Nephron progenitor cell (in vitro differentiated cells): ENCODE results near the gene RNASEH1.

Experiments used
- DNase-seq: peaks from one replicate; pipeline ENCODE4 v3.0.0; 2021
- H3K27ac Mint-ChIP-seq: 2 replicates; pipeline ENCODE4 v1.8.0; 2021; ENCODE audit warnings: mild to moderate bottlenecking, moderate library complexity, mixed read lengths
- H3K27me3 Mint-ChIP-seq: 2 replicates; pipeline ENCODE4 v1.8.0; 2021; ENCODE audit warnings: mild to moderate bottlenecking, low read depth, mixed read lengths; ENCODE audit not compliant: poor library complexity
- H3K36me3 Mint-ChIP-seq: 2 replicates; pipeline ENCODE4 v1.8.0; 2021; ENCODE audit warnings: low read depth, mixed read lengths
- H3K4me1 Mint-ChIP-seq: 2 replicates; pipeline ENCODE4 v1.8.0; 2021; ENCODE audit warnings: mixed read lengths
- H3K4me3 Mint-ChIP-seq: 2 replicates; pipeline ENCODE4 v1.8.0; 2021; ENCODE audit warnings: mild to moderate bottlenecking, moderate library complexity, mixed read lengths
- H3K9me3 Mint-ChIP-seq: 2 replicates; pipeline ENCODE4 v1.8.0; 2021; ENCODE audit warnings: mild to moderate bottlenecking, moderate library complexity, mixed read lengths
- TF ChIP-seq, protein P1 (sequence below): fragments of 200-600 bp; sonication (generic); IDR thresholded peaks from 2 replicates; pipeline ENCODE4 v1.5.0; 2021; ENCODE audit warnings: antibody characterized with exemption

Gene RNASEH1, protein sequence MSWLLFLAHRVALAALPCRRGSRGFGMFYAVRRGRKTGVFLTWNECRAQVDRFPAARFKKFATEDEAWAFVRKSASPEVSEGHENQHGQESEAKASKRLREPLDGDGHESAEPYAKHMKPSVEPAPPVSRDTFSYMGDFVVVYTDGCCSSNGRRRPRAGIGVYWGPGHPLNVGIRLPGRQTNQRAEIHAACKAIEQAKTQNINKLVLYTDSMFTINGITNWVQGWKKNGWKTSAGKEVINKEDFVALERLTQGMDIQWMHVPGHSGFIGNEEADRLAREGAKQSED

DNA sequence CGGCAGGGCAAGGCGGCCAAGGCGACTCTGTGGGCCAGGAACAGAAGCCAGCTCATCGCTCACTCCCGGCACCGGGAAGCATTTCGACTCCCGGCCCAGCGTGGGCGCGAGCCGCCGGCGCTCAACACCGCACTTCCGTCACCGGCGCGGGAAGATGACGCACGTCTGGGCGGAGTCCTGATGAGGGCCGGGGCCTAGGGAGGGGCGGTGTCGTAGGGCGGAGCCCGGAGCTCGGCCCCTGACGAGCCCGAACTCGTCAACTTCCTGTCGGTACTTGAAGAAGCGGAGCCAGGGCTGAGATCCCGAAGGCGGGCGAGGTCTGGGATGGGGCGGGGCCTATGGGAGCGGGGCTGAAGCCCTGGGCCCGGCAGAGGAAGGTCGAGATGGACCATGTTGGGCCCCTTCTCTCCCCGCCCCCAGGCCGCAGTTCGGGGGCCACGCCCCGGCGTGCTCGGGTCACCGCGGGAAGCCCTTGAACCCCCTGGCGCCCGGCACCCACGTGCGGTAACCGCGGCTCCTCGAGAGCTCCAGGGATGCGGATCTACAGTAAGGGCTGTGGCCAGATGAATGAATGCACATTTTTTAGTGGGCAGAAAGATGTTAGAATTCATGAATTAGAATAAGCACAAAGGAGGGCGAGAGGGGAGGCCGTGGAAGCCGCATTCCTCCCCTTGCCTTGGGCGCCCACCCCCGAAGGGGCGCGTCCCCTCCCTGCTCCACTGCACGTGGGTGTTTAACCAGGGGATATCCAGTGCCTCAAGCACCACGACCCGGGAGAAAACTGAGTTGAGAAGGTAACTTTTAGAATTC is at the start of gene RNASEH1:
RNASEH1 (minus strand) TSS at position 129 of the 810 bp plus-strand sequence; CDS start at position 56, 73 bp downstream.
- Mint-ChIP-seq H3K4me1 (peaks cover 33% of the 10 kb centered on the region), H3K27ac (peak within 1 kb of the TSS; percentile 98), H3K36me3 (peaks cover 48% of the 10 kb centered on the region), H3K9me3 (no peaks in the 10 kb centered on the region), H3K27me3 (no peaks in the 10 kb centered on the region), H3K4me3 (peak within 1 kb of the TSS; percentile 94)
- peak; percentile 99 for DNase-seq
- TF ChIP-seq, protein P1, sequence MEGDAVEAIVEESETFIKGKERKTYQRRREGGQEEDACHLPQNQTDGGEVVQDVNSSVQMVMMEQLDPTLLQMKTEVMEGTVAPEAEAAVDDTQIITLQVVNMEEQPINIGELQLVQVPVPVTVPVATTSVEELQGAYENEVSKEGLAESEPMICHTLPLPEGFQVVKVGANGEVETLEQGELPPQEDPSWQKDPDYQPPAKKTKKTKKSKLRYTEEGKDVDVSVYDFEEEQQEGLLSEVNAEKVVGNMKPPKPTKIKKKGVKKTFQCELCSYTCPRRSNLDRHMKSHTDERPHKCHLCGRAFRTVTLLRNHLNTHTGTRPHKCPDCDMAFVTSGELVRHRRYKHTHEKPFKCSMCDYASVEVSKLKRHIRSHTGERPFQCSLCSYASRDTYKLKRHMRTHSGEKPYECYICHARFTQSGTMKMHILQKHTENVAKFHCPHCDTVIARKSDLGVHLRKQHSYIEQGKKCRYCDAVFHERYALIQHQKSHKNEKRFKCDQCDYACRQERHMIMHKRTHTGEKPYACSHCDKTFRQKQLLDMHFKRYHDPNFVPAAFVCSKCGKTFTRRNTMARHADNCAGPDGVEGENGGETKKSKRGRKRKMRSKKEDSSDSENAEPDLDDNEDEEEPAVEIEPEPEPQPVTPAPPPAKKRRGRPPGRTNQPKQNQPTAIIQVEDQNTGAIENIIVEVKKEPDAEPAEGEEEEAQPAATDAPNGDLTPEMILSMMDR, result no peak

GRCh38 chr2:3606370-3607201 is 48.5 kb upstream of the RNASEH1 start:
- Mint-ChIP-seq H3K36me3 (no peaks in the 10 kb centered on the region), H3K4me1 (peaks cover 38% of the 10 kb centered on the region), H3K4me3 (no peak overlapping the region), H3K27ac (no peak overlapping the region), H3K9me3 (no peaks in the 10 kb centered on the region), H3K27me3 (peaks cover 9% of the 10 kb centered on the region)
- DNase-seq, result no peak
- TF ChIP-seq, protein P1, result no peak

DNA sequence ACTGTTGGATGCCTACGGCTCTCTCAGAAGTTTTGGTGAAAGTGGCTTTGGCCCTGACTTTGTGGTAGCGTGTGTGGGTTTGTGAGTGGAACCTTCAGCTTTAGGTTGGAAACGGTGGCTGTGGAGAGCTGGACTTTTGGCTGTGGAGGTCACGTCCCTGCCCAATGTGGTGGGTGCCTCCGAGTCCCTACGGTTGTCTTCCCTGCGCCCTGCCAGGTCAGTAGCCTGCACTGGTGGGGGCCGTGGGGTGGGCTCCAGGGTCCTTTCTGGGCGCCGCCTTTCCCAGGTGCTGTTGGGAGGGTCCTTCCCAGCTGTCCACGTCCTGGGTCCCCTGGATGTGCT is 47.9 kb upstream of the RNASEH1 start:
- DNase-seq, result no peak

GRCh38 chr2:3604991-3605961 is 47.1 kb upstream of the RNASEH1 start:
- Mint-ChIP-seq H3K27me3 (peaks cover 9% of the 10 kb centered on the region), H3K27ac (peak overlapping the region; percentile 12), H3K9me3 (no peaks in the 10 kb centered on the region), H3K36me3 (no peaks in the 10 kb centered on the region), H3K4me1 (peaks cover 28% of the 10 kb centered on the region), H3K4me3 (no peak overlapping the region)
- TF ChIP-seq, protein P1, result no peak
- DNase-seq, result no peak

More for the DNA sequence above, 47.9 kb upstream of the RNASEH1 start:
- Mint-ChIP-seq H3K36me3 (no peaks in the 10 kb centered on the region), H3K4me3 (no peak overlapping the region), H3K27me3 (peaks cover 9% of the 10 kb centered on the region), H3K4me1 (peaks cover 32% of the 10 kb centered on the region), H3K9me3 (no peaks in the 10 kb centered on the region), H3K27ac (no peak overlapping the region)
- TF ChIP-seq, protein P1, result no peak

- no peaks in the 10 kb centered on the region for H3K36me3 Mint-ChIP-seq
- TF ChIP-seq, protein P1, result no peak
- peaks cover 28% of the 10 kb centered on the region for H3K4me1 Mint-ChIP-seq
- H3K27me3 Mint-ChIP-seq, result peaks cover 9% of the 10 kb centered on the region
- DNase-seq, result no peak
- H3K27ac Mint-ChIP-seq, result no peak overlapping the region
- no peaks in the 10 kb centered on the region for H3K9me3 Mint-ChIP-seq
- H3K4me3 Mint-ChIP-seq, result no peak overlapping the region
These were observed 46.2 kb upstream of the RNASEH1 start for GRCh38 chr2:3604207-3604877.
